ENCODE results near the gene PGPEP1.

Gene PGPEP1

DNA sequence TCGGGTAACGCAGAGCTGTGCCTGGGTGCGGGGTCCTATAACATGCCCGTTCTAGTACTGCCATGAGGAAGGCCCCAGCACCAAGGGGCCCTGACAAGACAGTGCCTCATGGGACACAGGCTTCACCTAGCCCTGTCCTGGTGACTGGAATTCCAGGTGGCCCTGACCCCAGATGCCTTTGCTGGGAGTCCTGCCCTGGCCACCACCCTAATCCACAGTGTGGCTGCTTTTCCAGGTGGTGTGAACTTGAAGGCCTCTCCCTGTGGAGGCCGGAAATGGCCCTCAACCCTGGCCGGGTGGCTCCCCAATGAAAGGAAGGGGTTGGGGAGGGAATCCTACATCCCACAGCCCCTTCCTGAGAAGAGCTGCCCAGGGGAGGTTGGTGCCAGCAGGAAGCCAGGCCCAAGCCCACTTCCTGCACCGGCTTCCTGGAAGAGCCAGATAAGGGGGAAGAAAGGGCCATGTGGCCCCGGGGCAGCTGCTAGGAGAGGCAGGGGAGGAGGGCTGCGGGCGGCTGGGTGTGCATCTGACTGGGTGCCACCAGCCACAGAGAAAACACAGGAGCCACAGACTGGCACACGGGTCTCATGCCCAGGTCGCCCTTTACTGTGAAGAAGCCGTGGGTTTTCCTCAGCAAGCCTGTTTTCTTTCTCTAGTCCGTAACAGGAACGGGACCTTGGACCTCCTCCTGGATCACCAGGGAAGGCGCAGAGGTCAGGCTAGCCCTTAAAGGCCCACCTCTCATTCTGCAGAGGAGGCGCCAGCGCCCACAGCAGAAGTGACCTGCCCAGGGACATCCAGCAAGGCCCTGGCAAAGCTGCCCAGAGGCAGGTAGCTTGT, 22.2 kb upstream of the PGPEP1 start:
- ATAC-seq (ENCODE audit: low read depth), result no peak
- Histone ChIP-seq H3K27me3 (ENCODE audit: insufficient read depth, poor library complexity, severe bottlenecking) (no peaks in the 10 kb centered on the region), H3K9me3 (ENCODE audit: severe bottlenecking) (no peaks in the 10 kb centered on the region), H3K4me1 (ENCODE audit: insufficient read depth, poor library complexity, severe bottlenecking) (peaks cover 8% of the 10 kb centered on the region), H3K36me3 (ENCODE audit: low read depth) (peaks cover 52% of the 10 kb centered on the region), H3K4me3 (ENCODE audit: severe bottlenecking) (no peak overlapping the region), H3K27ac (ENCODE audit: poor library complexity, severe bottlenecking) (peak overlapping the region; percentile 35)
- TF ChIP-seq, protein P1, sequence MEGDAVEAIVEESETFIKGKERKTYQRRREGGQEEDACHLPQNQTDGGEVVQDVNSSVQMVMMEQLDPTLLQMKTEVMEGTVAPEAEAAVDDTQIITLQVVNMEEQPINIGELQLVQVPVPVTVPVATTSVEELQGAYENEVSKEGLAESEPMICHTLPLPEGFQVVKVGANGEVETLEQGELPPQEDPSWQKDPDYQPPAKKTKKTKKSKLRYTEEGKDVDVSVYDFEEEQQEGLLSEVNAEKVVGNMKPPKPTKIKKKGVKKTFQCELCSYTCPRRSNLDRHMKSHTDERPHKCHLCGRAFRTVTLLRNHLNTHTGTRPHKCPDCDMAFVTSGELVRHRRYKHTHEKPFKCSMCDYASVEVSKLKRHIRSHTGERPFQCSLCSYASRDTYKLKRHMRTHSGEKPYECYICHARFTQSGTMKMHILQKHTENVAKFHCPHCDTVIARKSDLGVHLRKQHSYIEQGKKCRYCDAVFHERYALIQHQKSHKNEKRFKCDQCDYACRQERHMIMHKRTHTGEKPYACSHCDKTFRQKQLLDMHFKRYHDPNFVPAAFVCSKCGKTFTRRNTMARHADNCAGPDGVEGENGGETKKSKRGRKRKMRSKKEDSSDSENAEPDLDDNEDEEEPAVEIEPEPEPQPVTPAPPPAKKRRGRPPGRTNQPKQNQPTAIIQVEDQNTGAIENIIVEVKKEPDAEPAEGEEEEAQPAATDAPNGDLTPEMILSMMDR (IDR thresholded peaks at IDR 0.05; ENCODE audit: poor library complexity, severe bottlenecking), result no peak
- no peak for DNase-seq (ENCODE audit: low spot score)

DNA sequence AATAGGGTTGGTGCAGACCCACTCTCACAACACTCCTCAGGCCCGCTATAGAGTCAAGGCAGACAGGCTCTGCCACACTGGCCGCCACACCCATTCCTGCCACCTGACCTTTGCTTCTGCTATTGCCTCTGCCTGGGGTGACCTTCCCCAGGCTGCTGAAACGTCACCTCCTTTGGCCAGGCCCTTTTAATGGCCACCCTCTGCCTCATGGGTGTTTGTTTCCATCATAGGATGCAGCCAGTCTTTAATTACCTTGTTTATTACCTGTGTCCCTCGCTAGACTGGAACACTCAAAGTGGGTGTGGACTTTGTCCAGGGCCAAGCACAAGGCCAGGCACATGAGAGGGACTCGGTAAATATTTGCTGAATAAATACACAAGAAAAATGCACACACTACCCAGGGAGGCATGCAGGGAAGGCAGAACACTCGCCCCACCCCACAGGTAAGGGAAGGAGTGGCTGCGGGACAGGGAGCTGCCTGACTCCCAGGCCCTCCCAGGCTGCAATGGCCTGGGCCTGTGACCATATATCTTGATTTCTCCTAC, 20.7 kb upstream of the PGPEP1 start:
- no peak for ATAC-seq (ENCODE audit: low read depth)
- peaks cover 37% of the 10 kb centered on the region for H3K36me3 ChIP-seq (ENCODE audit: low read depth)
- no peak for DNase-seq (ENCODE audit: low spot score)
- no peaks in the 10 kb centered on the region for H3K9me3 ChIP-seq (ENCODE audit: severe bottlenecking)
- TF ChIP-seq, protein P1 (IDR thresholded peaks at IDR 0.05; ENCODE audit: poor library complexity, severe bottlenecking), result no peak
- no peak overlapping the region for H3K4me3 ChIP-seq (ENCODE audit: severe bottlenecking)
- H3K27me3 ChIP-seq (ENCODE audit: insufficient read depth, poor library complexity, severe bottlenecking), result no peaks in the 10 kb centered on the region
- H3K4me1 ChIP-seq (ENCODE audit: insufficient read depth, poor library complexity, severe bottlenecking), result peaks cover 8% of the 10 kb centered on the region
- no peak overlapping the region for H3K27ac ChIP-seq (ENCODE audit: poor library complexity, severe bottlenecking)

DNA sequence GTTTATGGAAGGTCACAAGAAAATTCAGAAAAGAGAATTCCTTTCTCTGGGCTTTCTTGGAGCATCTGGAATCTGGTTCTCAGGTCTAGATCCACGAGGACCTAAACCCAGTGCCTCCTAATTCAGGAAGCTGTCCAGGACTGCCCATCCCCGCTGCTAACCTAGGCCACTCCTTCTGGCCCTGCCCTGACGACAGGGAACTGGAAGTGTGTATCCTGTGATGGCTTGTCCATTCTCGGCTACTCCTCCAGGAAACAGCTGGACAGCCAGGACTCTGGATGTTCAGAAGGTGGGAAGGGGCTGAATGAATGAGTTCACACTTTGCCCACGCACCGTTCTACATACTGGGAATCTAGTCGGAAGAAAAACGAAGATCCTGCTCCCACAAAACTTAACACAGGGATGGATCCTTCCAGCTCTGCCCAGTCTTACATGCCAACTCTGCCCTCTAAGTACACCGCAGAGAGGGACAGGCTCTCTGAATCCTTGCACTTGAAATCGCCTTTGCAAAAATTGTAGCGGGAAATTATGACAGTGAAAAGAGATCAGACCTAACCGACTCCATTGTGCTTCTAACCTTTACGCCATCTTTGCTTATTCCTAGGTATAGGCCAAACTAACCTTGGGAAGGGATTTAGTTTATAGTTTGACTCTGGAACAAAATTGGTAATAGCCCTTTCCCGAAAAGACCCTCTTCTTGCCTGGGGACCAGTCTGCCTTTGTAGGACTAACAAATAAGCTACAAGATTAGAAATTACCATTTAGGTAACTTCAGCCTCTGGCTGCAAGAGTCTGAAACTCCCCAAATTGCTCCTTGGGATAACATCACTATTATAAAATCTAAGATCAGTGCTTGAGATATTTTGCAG, 19.3 kb upstream of the PGPEP1 start:
- no peak overlapping the region for H3K4me3 ChIP-seq (ENCODE audit: severe bottlenecking)

DNA sequence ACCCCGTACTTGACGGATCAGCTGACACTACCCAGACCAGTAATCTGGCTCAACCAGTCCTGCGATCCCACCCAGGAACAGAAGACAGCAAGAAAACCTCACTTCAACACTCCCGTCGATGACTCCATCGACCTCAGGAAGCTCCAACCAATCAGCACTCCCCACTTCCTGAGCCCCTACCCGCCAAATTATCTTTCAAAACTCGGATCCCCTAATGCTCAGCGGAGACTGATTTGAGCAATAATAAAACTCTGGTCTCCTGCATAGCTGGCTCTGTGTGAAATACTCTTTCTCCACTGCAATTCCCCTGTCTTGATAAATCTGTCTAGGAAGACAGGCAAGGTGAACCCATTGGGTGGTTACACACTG, 18.7 kb upstream of the PGPEP1 start:
- TF ChIP-seq, protein P1 (IDR thresholded peaks at IDR 0.05; ENCODE audit: poor library complexity, severe bottlenecking), result no peak
- DNase-seq (ENCODE audit: low spot score), result no peak
- H3K27me3 ChIP-seq (ENCODE audit: insufficient read depth, poor library complexity, severe bottlenecking), result no peaks in the 10 kb centered on the region
- H3K36me3 ChIP-seq (ENCODE audit: low read depth), result peaks cover 23% of the 10 kb centered on the region
- H3K4me3 ChIP-seq (ENCODE audit: severe bottlenecking), result peak overlapping the region; percentile 77
- H3K4me1 ChIP-seq (ENCODE audit: insufficient read depth, poor library complexity, severe bottlenecking), result peaks cover 8% of the 10 kb centered on the region
- H3K9me3 ChIP-seq (ENCODE audit: severe bottlenecking), result no peaks in the 10 kb centered on the region
- H3K27ac ChIP-seq (ENCODE audit: poor library complexity, severe bottlenecking), result peak overlapping the region; percentile 74
- ATAC-seq (ENCODE audit: low read depth), result no peak

More for the DNA sequence above, 19.3 kb upstream of the PGPEP1 start:
- H3K4me1 ChIP-seq (ENCODE audit: insufficient read depth, poor library complexity, severe bottlenecking), result peaks cover 8% of the 10 kb centered on the region
- H3K9me3 ChIP-seq (ENCODE audit: severe bottlenecking), result no peaks in the 10 kb centered on the region
- DNase-seq (ENCODE audit: low spot score) (no peak), ATAC-seq (ENCODE audit: low read depth) (no peak)
- TF ChIP-seq, protein P1 (IDR thresholded peaks at IDR 0.05; ENCODE audit: poor library complexity, severe bottlenecking), result no peak
- H3K27ac ChIP-seq (ENCODE audit: poor library complexity, severe bottlenecking), result peak overlapping the region; percentile 74
- no peaks in the 10 kb centered on the region for H3K27me3 ChIP-seq (ENCODE audit: insufficient read depth, poor library complexity, severe bottlenecking)
- H3K36me3 ChIP-seq (ENCODE audit: low read depth), result peaks cover 27% of the 10 kb centered on the region
